Kidney (tissue), 22 donors: Measurements from ENCODE around the gene SLC22A4. TPM values are rescaled to one million over a fixed set of nuclear protein-coding genes. Genes with fewer than 3 reads are reported as not detected.

Source experiments
- DNase-seq, 5 donors: peaks; one replicate each; pipeline ENCODE4 v3.0.0-alpha.2; 2013 to 2020
- FAIRE-seq: peaks from 2 replicates; lab custom pipeline; 2012; peaks lifted over from hg19 to GRCh38; lab: Jason Lieb, UNC
- H3K27ac ChIP-seq, 2 donors: one replicate each; pipeline ENCODE4 v1.7.0; 2013; ENCODE audit warnings: low read depth in 2 of 2, low read length in 2 of 2, inconsistent platforms in 1 of 2
- H3K27me3 ChIP-seq: one replicate; pipeline ENCODE4 v1.7.1; 2013; ENCODE audit warnings: low read length, inconsistent platforms; ENCODE audit not compliant: control insufficient read depth, insufficient read depth
- H3K36me3 ChIP-seq, 3 donors: one replicate each; pipeline versions ENCODE4 v1.7.0 to v1.7.1; 2013; ENCODE audit warnings: low read length in 3 of 3, control low read depth in 1 of 3, inconsistent platforms in 1 of 3; ENCODE audit not compliant: insufficient read depth in 3 of 3, control insufficient read depth in 2 of 3
- H3K4me1 ChIP-seq, 3 donors: one replicate each; pipeline versions ENCODE4 v1.7.0 to v1.7.1; 2013; ENCODE audit warnings: low read length in 3 of 3, inconsistent platforms in 1 of 3, low read depth in 1 of 3; ENCODE audit not compliant: control insufficient read depth in 2 of 3, insufficient read depth in 2 of 3
- H3K4me3 ChIP-seq, 3 donors: one replicate each; pipeline versions ENCODE4 v1.7.0 to v1.8.1; 2013; ENCODE audit warnings: low read length in 3 of 3, control low read depth in 1 of 3, inconsistent platforms in 1 of 3
- H3K9ac ChIP-seq, 3 donors: one replicate each; pipeline versions ENCODE4 v1.7.0 to v1.7.1; 2013; ENCODE audit warnings: low read length in 3 of 3, control low read depth in 1 of 3, inconsistent platforms in 1 of 3
- H3K9me3 ChIP-seq, 3 donors: one replicate each; pipeline versions ENCODE4 v1.7.0 to v1.7.1; 2013; ENCODE audit warnings: low read length in 3 of 3, control low read depth in 1 of 3, inconsistent platforms in 1 of 3; ENCODE audit not compliant: control insufficient read depth in 2 of 3, insufficient read depth in 1 of 3
- intact Hi-C: fragments of 100-400 bp; cut with DNase I; formaldehyde crosslinking; loops from one replicate; pipeline ENCODE4 v1.11.1; 2022
- long read RNA-seq, 10 donors: library from polyadenylated mRNA in 1 of 10; unstranded in 1 of 10; transcript quantifications; one replicate each; pipeline ENCODE4 v2.0.0 and lab custom pipeline, GENCODE V29; 2021 to 2026
- polyA plus RNA-seq: library from polyadenylated mRNA; stranded (reverse); fragments of 350-450 nt; fragmentation: Illumina TruSeq; extraction: RNeasy Lipid Tissue Mini Kit (QIAGEN cat#74804); gene quantifications from one replicate; pipeline ENCODE4 v1.2.3, GENCODE V29; 2014; ENCODE audit warnings: low read depth, low replicate concordance; ENCODE audit not compliant: insufficient read depth
- total RNA-seq: library from RNA; stranded (reverse); fragmentation: NEBNext Ultra II Directional; extraction: Animal tissue kit (Norgen Biotek cat#: 25700); gene quantifications from one replicate; pipeline ENCODE4 v1.2.1, GENCODE V29; 2021
- TF ChIP-seq, protein P1 (sequence below): IDR thresholded peaks from 3 replicates; pipeline ENCODE4 v1.5.1; 2012; ENCODE audit warnings: mild to moderate bottlenecking, moderate library complexity, borderline replicate concordance; ENCODE audit not compliant: insufficient read depth; ENCODE audit errors: extremely low read depth
- donor health status: control.
- donor health status: control.
- donor health status: control.
- donor health status: control.
- donor health status: control.
- donor health status: DM: yes; HTN: yes; CAD: no.
- donor health status: Normal renal cell carcinoma (clear cell type).

The SLC22A4 gene
- 2.4 TPM for total RNA-seq
- polyA plus RNA-seq: 7.6 TPM
- long read RNA-seq, donor 1, partial matches to known transcripts: 5 of 5 reads
- long read RNA-seq, donor 1, other reads (novel, unspliced or antisense): 0 of 5 reads
- long read RNA-seq, donor 2, partial matches to known transcripts: 33 of 34 reads
- long read RNA-seq, donor 2, other reads (novel, unspliced or antisense): 0 of 34 reads
- long read RNA-seq, donor 3, partial matches to known transcripts: 6 of 6 reads
- long read RNA-seq, donor 3, other reads (novel, unspliced or antisense): 0 of 6 reads
- long read RNA-seq, donor 4, partial matches to known transcripts: 0 of 3 reads
- long read RNA-seq, donor 4, other reads (novel, unspliced or antisense): 0 of 3 reads
- long read RNA-seq, donor 5: 0 reads
- long read RNA-seq, donor 6: 0 reads
- long read RNA-seq, donor 7, partial matches to known transcripts: 0 of 7 reads
- long read RNA-seq, donor 7, other reads (novel, unspliced or antisense): 5 of 7 reads
- long read RNA-seq, donor 8: 0 reads
- long read RNA-seq, donor 9: 0 reads
- long read RNA-seq, donor 10: 0 reads

DNA sequence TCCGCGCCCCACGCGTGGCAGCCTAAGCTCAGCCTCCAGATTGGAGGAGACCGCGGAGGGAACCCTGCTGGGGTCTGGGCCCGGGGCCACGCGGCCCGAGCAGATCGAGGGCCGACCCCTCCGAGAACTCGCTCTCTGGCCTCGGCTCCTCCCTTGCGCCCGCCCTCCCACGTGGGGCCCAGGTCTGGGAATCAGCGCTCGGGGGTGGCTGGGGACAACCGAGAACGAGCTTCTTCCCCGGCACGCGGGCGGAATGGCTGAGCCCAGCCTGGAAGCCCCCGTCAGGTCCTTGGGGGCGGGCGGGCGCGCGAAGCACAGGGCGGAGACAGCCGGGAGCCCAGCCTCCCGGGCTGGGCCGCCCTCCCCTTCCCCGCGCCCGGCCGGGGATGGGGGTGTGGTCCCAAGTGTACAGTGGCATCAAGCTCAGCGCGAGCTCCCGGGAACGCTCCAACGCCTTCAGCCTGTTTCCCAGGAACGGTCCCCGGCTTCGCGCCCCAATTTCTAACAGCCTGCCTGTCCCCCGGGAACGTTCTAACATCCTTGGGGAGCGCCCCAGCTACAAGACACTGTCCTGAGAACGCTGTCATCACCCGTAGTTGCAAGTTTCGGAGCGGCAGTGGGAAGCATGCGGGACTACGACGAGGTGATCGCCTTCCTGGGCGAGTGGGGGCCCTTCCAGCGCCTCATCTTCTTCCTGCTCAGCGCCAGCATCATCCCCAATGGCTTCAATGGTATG, at the start of gene SLC22A4:
Gene SLC22A4 (plus strand): TSS at position 403 of the 736 bp plus-strand sequence. CDS start 223 bp downstream, at position 626.
- H3K27ac ChIP-seq: peak within 1 kb of the TSS; percentile 97 to 98
- no peaks in the 10 kb centered on the region for H3K9me3 ChIP-seq
- peak within 1 kb of the TSS; percentile 28 to 82 (median 52) for H3K9ac ChIP-seq
- FAIRE-seq (no peak), DNase-seq (peak; percentile 96 to 98 (median 97))
- intact Hi-C loops: no loop called here
- no peaks in the 10 kb centered on the region for H3K36me3 ChIP-seq
- peak within 1 kb of the TSS; percentile 56 to 71 (median 69) for H3K4me3 ChIP-seq
- no peaks in the 10 kb centered on the region for H3K27me3 ChIP-seq
- TF ChIP-seq, protein P1, sequence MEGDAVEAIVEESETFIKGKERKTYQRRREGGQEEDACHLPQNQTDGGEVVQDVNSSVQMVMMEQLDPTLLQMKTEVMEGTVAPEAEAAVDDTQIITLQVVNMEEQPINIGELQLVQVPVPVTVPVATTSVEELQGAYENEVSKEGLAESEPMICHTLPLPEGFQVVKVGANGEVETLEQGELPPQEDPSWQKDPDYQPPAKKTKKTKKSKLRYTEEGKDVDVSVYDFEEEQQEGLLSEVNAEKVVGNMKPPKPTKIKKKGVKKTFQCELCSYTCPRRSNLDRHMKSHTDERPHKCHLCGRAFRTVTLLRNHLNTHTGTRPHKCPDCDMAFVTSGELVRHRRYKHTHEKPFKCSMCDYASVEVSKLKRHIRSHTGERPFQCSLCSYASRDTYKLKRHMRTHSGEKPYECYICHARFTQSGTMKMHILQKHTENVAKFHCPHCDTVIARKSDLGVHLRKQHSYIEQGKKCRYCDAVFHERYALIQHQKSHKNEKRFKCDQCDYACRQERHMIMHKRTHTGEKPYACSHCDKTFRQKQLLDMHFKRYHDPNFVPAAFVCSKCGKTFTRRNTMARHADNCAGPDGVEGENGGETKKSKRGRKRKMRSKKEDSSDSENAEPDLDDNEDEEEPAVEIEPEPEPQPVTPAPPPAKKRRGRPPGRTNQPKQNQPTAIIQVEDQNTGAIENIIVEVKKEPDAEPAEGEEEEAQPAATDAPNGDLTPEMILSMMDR: no peak
- H3K4me1 ChIP-seq: peaks cover 0 to 17% (median 9%) of the 10 kb centered on the region in 3 donors

DNA sequence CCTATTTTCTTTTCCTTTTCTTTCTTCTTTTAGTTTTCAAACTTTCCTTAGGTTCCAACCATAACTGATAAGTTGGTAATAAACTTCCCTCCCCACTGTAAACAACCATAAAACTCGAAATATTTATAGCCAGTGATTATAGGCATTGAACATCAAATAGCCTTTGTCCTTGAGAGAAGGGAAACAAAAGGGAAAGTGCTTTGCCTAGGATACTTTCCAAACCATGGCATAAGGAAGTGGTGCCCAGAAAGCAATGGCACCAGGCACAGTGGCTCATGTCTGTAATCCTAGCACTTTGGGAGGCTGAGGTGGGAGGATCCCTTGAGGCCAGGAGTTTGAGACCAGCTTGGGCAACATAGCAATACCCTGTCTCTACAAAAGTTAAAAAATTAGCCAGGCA, 48.6 kb upstream of the SLC22A4 start:
- TF ChIP-seq, protein P1: no peak
- H3K9me3 ChIP-seq: no peaks in the 10 kb centered on the region
- DNase-seq: no peak
- no peak overlapping the region for H3K4me3 ChIP-seq
- no peak overlapping the region for H3K9ac ChIP-seq
- no peak for FAIRE-seq
- intact Hi-C loops: no loop called here
- H3K27ac ChIP-seq: no peak overlapping the region
- H3K4me1 ChIP-seq: no peaks in the 10 kb centered on the region
- no peaks in the 10 kb centered on the region for H3K27me3 ChIP-seq
- no peaks in the 10 kb centered on the region for H3K36me3 ChIP-seq

DNA sequence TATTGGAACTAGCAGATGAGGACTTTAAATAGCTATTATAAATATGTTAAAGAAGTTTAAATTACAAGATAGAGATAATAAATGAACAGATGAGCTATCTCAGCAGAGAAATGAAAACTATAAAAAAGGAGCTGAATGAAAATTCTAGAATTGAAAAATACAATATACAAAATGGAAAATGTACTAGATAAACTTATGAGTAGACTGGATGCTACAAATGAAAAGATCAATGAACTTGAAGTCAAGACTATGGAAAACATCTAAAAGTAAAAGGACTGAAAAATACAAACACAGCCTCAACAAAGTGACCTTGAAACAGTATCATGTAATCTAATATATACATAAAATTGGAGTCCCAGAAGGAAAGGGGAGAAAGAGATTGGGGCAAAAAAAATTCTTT, 47.4 kb upstream of the SLC22A4 start:
- TF ChIP-seq, protein P1: no peak
- intact Hi-C loops: no loop called here
- H3K4me3 ChIP-seq: no peak overlapping the region

More for the DNA sequence above, 47.4 kb upstream of the SLC22A4 start:
- Histone ChIP-seq H3K4me1 (no peaks in the 10 kb centered on the region), H3K27ac (no peak overlapping the region), H3K27me3 (no peaks in the 10 kb centered on the region), H3K9me3 (no peaks in the 10 kb centered on the region), H3K9ac (no peak overlapping the region), H3K36me3 (no peaks in the 10 kb centered on the region)
- DNase-seq: no peak
- FAIRE-seq: no peak
